ENCODE measurements around the gene DYRK1A.
"Not testable (repeated sequence)": the region's sequence is repeated elsewhere in the genome, so short reads cannot be mapped to it uniquely, and the experiment has no call there.

The DYRK1A gene

DNA sequence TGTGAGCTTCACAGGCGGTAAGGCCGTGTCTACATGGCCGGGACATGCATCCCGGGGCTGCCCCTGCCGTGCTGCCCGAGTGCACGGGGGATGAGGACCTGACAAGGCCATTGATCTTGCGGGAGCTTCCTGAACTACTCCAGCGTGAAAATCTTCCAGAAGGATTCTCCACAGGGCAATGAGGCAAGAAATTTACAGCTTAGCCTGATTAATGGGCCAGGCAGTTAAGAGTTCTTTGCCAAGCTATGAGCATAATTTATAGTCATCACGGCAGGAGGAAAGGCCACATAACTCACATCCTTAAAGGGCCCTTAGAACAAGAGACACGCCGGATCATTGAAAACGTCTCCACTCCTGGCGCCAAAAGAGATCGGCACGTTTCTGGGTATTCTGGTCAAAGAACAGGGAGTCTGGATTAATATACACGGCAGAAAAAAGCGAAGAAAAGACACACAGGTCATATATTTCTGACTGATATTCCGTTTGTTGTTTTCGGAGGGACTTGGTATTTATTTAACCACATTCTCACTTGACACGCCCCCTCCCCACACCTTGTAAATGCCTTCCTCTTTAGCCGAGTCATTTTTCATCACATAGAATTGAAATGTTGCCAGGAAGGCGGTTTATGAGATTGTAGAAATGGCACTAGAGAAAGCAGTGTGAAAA lies 180.5 kb downstream of the DYRK1A start:
- no peak for DNase-seq (ENCODE audit: low spot score)
- CTCF ChIA-PET, result no interaction called here
- no peak overlapping the region for H3K27ac ChIP-seq
- TF ChIP-seq, protein P1, sequence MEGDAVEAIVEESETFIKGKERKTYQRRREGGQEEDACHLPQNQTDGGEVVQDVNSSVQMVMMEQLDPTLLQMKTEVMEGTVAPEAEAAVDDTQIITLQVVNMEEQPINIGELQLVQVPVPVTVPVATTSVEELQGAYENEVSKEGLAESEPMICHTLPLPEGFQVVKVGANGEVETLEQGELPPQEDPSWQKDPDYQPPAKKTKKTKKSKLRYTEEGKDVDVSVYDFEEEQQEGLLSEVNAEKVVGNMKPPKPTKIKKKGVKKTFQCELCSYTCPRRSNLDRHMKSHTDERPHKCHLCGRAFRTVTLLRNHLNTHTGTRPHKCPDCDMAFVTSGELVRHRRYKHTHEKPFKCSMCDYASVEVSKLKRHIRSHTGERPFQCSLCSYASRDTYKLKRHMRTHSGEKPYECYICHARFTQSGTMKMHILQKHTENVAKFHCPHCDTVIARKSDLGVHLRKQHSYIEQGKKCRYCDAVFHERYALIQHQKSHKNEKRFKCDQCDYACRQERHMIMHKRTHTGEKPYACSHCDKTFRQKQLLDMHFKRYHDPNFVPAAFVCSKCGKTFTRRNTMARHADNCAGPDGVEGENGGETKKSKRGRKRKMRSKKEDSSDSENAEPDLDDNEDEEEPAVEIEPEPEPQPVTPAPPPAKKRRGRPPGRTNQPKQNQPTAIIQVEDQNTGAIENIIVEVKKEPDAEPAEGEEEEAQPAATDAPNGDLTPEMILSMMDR (conservative IDR thresholded peaks at IDR 0.05; ENCODE audit: low read depth), result no peak
- POLR2A ChIA-PET (ENCODE audit: low non-redundant PET), result no interaction called here

DNA sequence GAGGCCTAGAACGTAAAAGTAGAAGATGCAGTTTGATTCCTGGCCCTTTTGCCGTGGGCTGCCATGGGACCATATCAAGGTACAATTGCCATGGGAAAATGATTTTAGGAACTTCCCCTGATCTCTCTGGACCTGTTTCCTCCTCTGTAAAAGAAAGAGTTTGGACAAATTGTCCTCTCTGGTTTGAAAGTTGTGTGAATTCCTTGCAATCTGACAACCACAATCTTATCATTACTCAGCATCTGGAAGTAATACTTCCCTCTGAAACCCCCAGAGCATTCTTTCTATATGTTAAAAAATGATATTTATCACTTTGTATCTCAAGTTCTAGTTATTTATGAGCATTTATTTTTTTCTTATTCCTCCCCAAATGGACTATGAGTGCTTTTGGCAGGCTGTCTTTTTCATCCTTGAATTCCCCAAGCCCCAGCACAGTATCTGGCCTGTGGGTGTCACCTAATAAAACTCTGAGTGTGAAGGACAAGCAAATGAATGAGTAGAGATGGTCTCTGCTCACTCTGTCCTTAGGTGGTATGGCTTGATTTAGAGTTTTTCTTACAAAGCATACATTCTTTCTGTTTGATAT lies 181.1 kb downstream of the DYRK1A start:
- CTCF ChIA-PET, result no interaction called here

DNA sequence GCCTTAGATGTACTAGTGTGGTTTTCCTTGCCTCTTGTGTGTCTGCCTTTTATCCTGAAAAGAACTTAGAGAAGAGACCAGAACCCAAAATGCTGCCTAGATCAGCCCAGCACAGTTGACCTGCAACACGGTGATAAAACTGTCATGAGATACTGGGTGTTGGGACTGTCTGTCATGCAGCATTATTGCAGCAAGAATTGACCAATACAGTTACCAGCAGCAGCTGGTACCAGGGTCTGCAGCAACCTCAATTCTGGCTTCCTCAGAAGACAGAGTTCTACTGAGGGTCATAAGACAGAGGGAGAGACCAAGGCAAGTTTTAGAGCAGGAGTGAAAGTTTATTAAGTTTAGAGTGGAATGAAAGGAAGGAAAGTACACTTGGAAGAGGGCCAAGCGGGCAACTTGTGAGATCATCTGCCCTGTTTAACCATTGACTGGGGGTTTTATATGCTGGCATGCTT lies 182.0 kb downstream of the DYRK1A start:
- CTCF ChIA-PET, result no interaction called here
- TF ChIP-seq, protein P1 (conservative IDR thresholded peaks at IDR 0.05; ENCODE audit: low read depth), result no peak
- POLR2A ChIA-PET (ENCODE audit: low non-redundant PET), result no interaction called here
- DNase-seq (ENCODE audit: low spot score), result no peak
- no peak overlapping the region for H3K27ac ChIP-seq

More for the DNA sequence above, 181.1 kb downstream of the DYRK1A start:
- DNase-seq (ENCODE audit: low spot score), result no peak
- POLR2A ChIA-PET (ENCODE audit: low non-redundant PET), result no interaction called here
- no peak overlapping the region for H3K27ac ChIP-seq
- TF ChIP-seq, protein P1 (conservative IDR thresholded peaks at IDR 0.05; ENCODE audit: low read depth), result no peak

DNA sequence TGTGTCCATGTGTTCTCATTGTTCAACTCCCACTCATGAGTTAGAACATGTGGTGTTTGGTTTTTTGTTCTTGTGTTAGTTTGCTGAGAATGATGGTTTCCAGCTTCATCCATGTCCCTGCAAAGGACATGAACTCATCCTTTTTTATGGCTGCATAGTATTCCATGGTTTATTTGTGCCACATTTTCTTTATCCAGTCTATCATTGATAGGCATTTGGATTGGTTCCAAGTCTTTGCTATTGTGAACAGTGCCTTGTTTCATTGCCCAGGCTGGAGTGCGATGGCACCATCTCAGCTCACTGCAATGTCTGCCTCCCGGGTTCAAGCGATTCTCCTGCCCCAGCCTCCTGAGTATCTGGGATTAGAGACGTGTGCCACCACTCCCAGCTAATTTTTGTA lies 183.2 kb downstream of the DYRK1A start:
- CTCF ChIA-PET; DNase-seq (ENCODE audit: low spot score); POLR2A ChIA-PET (ENCODE audit: low non-redundant PET); H3K27ac ChIP-seq: not testable (repeated sequence)

DNA sequence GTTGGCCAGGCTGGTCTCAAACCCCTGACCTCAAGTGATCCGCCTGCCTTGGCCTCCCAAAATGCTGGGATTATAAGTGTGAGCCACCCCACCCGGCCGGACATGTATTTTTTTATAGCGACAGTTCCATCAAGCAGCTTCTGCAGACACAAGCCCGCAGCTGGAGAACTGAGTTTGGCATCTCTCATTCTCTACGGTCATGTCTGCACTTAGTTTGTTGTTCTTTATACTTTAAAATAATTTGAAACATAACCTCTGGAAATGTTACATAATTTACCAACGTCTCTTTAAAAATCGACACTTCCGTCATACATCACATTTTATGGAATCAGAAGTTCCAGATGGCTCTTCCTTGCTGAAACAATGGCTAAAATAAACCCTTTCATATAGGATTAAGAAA lies 183.6 kb downstream of the DYRK1A start:
- DNase-seq (ENCODE audit: low spot score), result no peak
- CTCF ChIA-PET, result interaction anchor here (0.6 kb wide), 1 partner anchor 14 kb away, joined by 4 read pairs; no protein-coding TSS in a partner anchor
- TF ChIP-seq, protein P1 (conservative IDR thresholded peaks at IDR 0.05; ENCODE audit: low read depth), result no peak
- POLR2A ChIA-PET (ENCODE audit: low non-redundant PET), result interaction anchor here (0.6 kb wide), 1 partner anchor 14 kb away, joined by 4 read pairs; no protein-coding TSS in a partner anchor
- H3K27ac ChIP-seq, result no peak overlapping the region

DNA sequence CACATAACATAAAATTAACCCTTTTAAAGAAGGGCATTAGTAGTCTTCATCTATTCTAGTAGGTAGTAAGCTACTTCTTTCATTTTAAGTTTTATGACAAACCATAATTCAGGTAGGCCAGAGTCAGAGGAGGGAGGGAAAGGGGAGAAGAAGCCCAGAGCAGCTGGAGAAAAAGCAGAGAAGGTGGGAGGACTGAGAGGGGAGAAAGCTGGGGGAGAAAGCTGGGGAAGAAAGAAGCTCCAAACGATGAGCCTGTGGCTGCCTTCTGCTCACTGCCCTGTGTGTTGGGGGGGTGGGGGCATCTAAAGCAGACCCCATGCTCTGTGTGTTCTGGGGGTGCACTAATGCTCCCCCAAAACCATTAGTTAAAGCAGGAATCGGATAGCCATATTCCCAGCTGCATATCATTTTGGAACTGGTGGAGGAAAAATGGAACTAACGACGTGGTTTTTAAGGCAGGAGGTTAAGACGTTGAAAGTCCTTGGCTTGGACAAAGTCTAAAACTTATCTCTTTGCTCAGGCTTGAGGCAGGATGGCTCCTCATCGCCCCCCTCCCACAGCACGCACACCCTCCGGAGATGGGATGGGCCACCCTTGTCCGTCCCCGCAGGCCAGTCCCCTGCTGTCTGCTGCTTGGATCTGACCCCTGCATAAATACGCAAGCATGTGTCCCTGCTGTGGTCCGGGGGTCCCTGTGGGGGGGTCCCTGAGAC lies 184.2 kb downstream of the DYRK1A start:
- no peak overlapping the region for H3K27ac ChIP-seq
- no peak for DNase-seq (ENCODE audit: low spot score)
- TF ChIP-seq, protein P1 (conservative IDR thresholded peaks at IDR 0.05; ENCODE audit: low read depth), result no peak
- CTCF ChIA-PET, result interaction anchor here (0.5 to 0.6 kb wide), 2 partner anchors 13 to 19 kb away, joined by 3 to 4 read pairs; no protein-coding TSS in a partner anchor
- POLR2A ChIA-PET (ENCODE audit: low non-redundant PET), result interaction anchor here (0.6 kb wide), 1 partner anchor 13 kb away, joined by 4 read pairs; no protein-coding TSS in a partner anchor

Measured in RWPE1 (cell line).